Measurements from ENCODE around the gene SHF.

The SHF gene

DNA sequence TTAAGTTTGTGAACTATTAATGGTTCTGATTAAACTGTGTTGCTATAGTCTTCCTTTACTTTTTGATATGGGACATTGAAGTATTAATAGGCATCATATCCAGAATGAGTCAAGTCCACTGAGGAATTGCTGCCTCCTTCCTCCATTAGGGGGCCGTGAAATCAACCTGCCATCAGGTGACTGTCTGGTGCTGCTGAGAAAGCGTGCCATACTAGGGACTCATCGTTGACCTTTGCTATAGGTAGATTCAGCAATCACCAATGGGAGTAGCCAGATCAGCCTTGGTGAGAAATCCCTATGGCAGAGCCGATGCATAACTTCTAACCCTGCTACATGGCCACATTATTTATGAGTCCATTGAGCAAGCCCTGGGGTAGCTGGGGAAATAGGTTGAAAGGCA is 34.2 kb upstream of the SHF start:
- no peak for DNase-seq (ENCODE audit: insufficient read length)
- FAIRE-seq, result no peak
- TF ChIP-seq POLR2AphosphoS5 (IDR thresholded peaks at IDR 0.05; ENCODE audit: low read depth, low read length) (no peak), POLR2A (IDR thresholded peaks at IDR 0.05; ENCODE audit: low read depth, low read length) (no peak), TAF1 (IDR thresholded peaks at IDR 0.05; ENCODE audit: borderline replicate concordance, low read depth, low read length) (no peak)

DNA sequence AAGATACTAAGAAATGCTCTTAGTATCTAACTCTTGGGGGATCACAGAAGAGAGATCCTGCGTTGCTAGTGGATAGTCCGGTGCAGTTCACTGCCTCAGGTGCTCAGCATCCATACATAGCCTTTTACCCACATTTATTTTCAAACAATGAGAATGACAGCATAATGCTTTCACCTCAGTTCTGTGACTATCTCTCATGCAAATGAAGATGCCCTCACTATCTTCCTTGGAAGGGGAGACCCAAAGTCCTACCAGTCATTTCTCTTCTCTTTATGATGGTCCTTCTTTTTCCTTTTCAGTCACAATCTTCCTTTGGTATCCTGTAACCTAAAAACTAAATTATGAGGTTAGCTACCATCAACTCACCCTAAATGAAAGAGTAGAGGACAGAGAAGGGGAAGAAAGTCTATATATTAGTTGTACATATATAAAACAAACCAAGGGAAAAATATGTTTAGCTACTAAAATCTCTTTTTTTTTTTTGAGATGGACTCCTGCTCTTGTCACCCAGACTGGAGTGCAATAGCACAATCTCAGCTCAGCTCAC is 33.4 kb upstream of the SHF start:
- DNase-seq (ENCODE audit: insufficient read length), result no peak
- TF ChIP-seq POLR2AphosphoS5 (IDR thresholded peaks at IDR 0.05; ENCODE audit: low read depth, low read length), result no peak
- no peak for TF ChIP-seq TAF1 (IDR thresholded peaks at IDR 0.05; ENCODE audit: borderline replicate concordance, low read depth, low read length)
- no peak for TF ChIP-seq POLR2A (IDR thresholded peaks at IDR 0.05; ENCODE audit: low read depth, low read length)
- no peak for FAIRE-seq

DNA sequence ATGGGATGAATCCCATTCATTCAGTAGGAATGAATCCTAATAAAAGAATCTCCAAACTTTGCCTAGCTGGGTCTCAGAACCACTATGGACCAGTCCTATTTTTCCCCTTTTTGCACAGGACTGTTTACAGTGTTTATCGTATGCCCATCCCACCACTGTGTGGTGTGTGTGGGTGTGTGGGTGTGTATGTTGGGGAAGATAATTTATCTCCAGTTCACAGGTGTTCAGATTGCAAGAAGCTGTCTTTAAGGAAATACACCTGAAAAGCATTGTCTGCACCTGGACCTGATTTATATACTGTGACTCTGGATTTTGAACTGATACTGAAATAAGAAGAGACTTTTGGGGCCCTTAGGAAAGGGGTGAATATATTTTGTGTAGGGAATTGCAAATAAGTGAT is 24.7 kb upstream of the SHF start:
- FAIRE-seq, result no peak

DNA sequence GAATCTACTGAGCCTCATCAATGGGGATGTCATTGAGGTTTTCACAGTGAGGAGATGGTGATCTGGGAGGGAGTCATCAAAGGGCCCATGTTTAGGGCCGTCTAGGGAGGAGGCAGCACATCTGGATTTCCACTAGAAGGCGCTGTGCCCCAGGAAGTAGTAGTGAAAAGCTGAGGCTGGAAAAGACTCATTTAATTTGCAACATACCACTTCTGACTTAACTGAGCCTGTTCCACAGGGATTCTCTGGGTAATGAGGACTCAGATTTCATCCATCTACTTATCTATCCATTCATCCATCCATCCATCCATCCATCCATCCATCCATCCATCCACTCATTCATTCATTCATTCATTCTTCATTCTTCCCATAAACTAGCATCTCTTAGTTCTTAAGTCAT is 17.4 kb upstream of the SHF start:
- TF ChIP-seq POLR2AphosphoS5 (IDR thresholded peaks at IDR 0.05; ENCODE audit: low read depth, low read length), result no peak
- TF ChIP-seq POLR2A (IDR thresholded peaks at IDR 0.05; ENCODE audit: low read depth, low read length), result no peak
- TF ChIP-seq TAF1 (IDR thresholded peaks at IDR 0.05; ENCODE audit: borderline replicate concordance, low read depth, low read length), result no peak
- FAIRE-seq (peak; percentile 5), DNase-seq (ENCODE audit: insufficient read length) (no peak)

More for the DNA sequence above, 24.7 kb upstream of the SHF start:
- TF ChIP-seq POLR2A (IDR thresholded peaks at IDR 0.05; ENCODE audit: low read depth, low read length) (no peak), TAF1 (IDR thresholded peaks at IDR 0.05; ENCODE audit: borderline replicate concordance, low read depth, low read length) (no peak), POLR2AphosphoS5 (IDR thresholded peaks at IDR 0.05; ENCODE audit: low read depth, low read length) (no peak)
- DNase-seq (ENCODE audit: insufficient read length), result no peak

DNA sequence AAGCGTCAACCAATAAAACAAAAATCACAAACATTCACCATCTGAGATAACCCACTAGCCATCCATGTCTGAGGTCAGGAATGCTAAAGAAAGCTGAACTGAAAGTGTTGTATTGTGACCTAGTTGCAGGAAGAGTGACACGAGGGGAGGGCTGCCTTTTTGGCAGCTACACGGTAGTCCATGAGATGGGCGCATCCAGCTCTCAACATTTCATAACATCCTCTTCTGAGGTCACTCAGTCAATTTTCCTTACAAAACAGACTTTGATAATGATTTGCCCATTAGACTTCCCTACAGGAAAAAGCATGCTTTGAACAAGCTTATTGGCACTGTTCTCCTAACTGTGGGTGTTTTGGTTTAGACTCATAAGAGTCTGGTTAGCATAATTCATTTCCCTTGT is 15.4 kb upstream of the SHF start:
- TF ChIP-seq POLR2AphosphoS5 (IDR thresholded peaks at IDR 0.05; ENCODE audit: low read depth, low read length), result no peak
- TF ChIP-seq TAF1 (IDR thresholded peaks at IDR 0.05; ENCODE audit: borderline replicate concordance, low read depth, low read length), result no peak
- TF ChIP-seq POLR2A (IDR thresholded peaks at IDR 0.05; ENCODE audit: low read depth, low read length), result no peak
- FAIRE-seq, result no peak
- DNase-seq (ENCODE audit: insufficient read length), result no peak

DNA sequence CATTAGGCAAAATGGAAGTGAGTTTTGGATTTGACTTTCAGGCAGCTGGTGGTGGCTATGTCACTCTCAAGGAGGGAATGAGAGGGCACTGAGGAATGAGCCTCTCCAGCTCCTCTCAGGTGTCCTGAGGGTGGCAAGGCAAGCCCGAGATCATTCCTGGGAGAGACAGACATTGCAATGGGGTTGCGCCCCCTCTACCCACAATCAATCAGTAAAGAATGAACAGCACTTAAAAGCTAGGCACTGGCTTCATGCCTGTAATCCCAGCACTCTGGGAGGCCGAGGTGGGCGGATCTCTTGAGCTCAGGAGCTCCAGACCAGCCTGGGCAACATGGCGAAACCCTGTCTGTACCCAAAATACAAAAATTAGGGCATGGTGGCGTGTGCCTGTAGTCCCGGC is 14.1 kb upstream of the SHF start:
- FAIRE-seq, result no peak
- DNase-seq (ENCODE audit: insufficient read length), result no peak
- TF ChIP-seq POLR2AphosphoS5 (IDR thresholded peaks at IDR 0.05; ENCODE audit: low read depth, low read length) (no peak), TAF1 (IDR thresholded peaks at IDR 0.05; ENCODE audit: borderline replicate concordance, low read depth, low read length) (no peak), POLR2A (IDR thresholded peaks at IDR 0.05; ENCODE audit: low read depth, low read length) (no peak)

DNA sequence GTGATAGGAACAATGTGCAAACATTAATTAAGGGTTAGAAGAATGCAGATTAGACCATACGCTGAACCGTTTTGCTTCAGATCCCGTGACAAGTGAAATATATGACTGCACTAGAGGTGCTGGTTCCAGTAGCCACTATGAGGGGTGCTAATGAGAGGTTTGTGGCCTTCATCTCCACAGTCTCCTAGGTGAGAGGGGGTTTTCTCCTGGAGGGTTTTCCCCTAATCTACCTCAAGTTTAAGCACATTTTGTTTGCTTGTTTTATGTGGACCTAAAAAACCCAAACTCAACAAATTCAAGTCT is 13.7 kb upstream of the SHF start:
- DNase-seq (ENCODE audit: insufficient read length), result no peak
- no peak for FAIRE-seq
- TF ChIP-seq POLR2AphosphoS5 (IDR thresholded peaks at IDR 0.05; ENCODE audit: low read depth, low read length), result no peak
- TF ChIP-seq POLR2A (IDR thresholded peaks at IDR 0.05; ENCODE audit: low read depth, low read length), result no peak

DNA sequence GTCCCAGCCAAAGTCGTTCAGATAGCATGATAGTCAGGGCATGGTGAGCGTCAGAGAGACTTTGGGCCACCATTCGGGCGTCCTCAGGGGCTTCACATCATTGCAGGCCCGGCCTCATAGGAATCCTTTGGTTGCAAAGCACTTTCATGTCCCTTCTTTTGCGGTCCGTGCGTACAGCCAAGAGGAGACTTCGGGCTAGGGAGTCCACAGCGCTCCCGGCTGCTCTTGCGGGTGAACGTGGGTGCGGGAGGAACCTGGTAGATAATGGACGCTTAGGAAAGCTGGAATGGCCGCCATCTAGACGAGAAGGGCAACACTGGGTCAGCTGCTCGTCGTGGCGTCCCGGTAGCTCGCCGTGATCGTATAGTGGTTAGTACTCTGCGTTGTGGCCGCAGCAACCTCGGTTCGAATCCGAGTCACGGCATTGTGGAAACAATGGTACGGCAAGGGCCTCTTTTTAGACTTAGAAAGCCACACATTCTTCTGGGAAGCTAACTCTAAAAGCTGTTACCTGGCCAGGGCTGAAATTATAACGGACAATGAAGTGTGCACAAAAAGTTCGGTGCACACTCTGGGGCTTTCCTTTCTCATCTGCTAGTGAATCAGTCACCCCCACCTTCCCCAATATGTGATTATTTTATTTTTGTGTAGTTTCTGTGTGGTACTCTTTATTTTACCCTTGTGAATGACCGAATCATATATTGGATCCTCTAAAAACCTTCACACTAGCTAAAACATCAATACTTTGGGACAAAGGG is 13.2 kb upstream of the SHF start:
- FAIRE-seq, result no peak
- TF ChIP-seq POLR2A (IDR thresholded peaks at IDR 0.05; ENCODE audit: low read depth, low read length), result no peak
- TF ChIP-seq POLR2AphosphoS5 (IDR thresholded peaks at IDR 0.05; ENCODE audit: low read depth, low read length), result 0 out of 2 replicates have a peak, but pooled peaks have one; percentile 25
- no peak for DNase-seq (ENCODE audit: insufficient read length)

DNA sequence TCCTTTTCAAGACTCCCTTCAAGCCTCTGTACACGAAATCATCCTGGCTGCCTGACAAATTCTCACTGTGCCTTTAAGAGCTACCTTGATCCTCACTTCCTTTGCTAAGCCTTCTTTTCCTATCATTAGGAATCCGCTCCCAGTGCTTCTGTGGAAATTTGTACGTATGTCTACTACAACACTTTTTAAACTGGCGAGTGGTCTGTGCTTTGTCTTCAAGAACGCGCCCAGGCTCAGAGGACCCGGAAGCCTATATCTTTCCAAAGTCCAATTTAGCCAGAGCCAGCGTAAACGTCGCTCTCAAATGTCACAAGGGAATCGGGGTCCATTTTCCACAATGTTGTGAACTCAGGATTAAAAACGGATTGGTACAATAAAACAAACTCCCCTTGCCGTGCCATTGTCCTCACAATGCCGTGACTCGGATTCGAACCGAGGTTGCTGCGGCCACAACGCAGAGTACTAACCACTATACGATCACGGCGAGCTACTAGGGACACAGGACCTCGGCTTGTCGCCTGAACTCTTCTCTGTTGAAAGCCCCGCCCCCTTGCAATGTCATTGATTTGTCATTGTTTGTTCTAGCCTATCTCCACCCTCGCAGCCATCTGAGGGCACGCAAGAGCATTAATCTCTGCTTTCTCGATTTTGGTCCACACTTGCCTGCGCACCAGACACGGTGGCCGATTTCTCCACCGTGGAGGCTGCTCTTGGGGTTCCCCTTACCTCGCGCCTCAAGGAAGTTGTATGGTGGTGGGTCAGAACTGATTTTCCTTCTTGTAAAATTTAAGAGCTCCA is 12.4 kb upstream of the SHF start:
- TF ChIP-seq POLR2A (IDR thresholded peaks at IDR 0.05; ENCODE audit: low read depth, low read length) (peak; percentile 93), POLR2AphosphoS5 (IDR thresholded peaks at IDR 0.05; ENCODE audit: low read depth, low read length) (peak; percentile 90), TAF1 (IDR thresholded peaks at IDR 0.05; ENCODE audit: borderline replicate concordance, low read depth, low read length) (peak; percentile 79)
- peak; percentile 87 for FAIRE-seq
- no peak for DNase-seq (ENCODE audit: insufficient read length)

DNA sequence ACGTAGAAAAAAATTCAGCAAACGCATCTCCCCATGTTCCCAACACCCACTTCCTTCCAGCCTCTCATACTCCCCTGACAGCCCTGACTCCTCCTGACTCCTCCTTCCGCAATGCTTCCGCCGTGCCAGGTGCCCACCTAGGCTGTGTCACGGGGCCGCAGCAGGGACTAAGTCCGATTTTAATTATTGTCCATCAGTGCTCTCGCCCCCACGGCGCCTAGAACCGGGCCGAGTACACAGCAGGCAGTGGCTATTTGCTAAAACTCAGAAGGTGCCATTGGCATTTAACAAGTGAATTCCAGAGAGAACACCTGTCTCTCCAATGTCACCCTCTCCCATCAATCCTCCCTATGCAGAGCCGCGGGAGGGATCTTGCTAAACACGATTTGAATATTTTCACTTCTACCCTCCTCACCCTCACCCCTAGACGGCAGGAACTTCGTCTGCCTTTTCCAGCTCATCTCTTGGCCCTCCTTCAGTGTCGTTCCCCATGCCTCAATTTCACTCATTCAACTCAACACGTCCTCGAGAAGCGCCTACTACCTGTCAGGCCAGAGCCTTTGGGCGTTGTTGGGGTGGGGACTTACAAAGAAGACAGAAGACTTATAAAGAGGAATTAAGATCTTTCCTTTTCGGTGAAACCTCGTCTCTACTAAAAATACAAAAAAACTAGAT is 11.5 kb upstream of the SHF start:
- no peak for TF ChIP-seq POLR2AphosphoS5 (IDR thresholded peaks at IDR 0.05; ENCODE audit: low read depth, low read length)
- TF ChIP-seq POLR2A (IDR thresholded peaks at IDR 0.05; ENCODE audit: low read depth, low read length), result no peak
- no peak for TF ChIP-seq TAF1 (IDR thresholded peaks at IDR 0.05; ENCODE audit: borderline replicate concordance, low read depth, low read length)
- DNase-seq (ENCODE audit: insufficient read length) (no peak), FAIRE-seq (no peak)

DNA sequence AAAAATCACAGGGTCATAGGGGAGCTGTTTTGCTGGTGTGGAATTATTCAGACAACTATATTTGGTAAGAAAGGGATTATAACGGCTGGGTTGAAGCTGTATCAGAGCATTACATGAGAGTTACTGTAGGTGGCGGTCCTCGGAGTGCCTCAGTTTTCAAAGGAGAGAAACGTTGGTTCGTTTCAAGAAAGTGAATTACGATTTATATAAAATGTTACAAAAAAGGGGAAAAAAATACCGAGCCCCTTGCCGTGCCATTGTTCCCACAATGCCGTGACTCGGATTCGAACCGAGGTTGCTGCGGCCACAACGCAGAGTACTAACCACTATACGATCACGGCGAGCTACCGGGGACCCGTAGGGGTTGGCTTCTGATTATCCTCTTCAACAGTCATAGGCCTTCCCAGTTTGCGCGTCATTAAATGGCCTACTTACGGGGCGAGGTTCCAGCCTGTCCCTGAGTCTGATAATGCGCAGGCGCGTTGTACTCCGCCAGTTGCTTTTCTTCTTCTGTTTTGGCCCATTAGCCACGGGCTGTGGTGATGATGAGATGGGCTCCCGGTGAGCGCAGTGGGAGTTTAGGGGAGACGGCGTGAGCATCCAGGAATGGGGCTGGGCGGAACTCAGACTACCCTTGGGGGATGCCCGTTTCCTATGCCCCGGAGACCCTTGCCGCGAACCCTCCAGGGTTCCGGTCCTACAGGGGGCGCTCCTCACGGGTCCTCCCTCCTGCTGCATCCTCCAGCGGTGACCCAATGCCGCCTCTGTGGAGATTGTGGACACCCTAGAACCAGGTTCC is 10.8 kb upstream of the SHF start:
- DNase-seq (ENCODE audit: insufficient read length) (peak; percentile 60), FAIRE-seq (peak; percentile 88)
- TF ChIP-seq POLR2A (IDR thresholded peaks at IDR 0.05; ENCODE audit: low read depth, low read length), result peak; percentile 90
- TF ChIP-seq TAF1 (IDR thresholded peaks at IDR 0.05; ENCODE audit: borderline replicate concordance, low read depth, low read length), result 0 out of 2 replicates have a peak, but pooled peaks have one; percentile 37
- peak; percentile 90 for TF ChIP-seq POLR2AphosphoS5 (IDR thresholded peaks at IDR 0.05; ENCODE audit: low read depth, low read length)

Measured in GM12892 (cell line).